HG03108 (cell line): Measurements from ENCODE around the gene SLC29A2.

Experiments
- ATAC-seq: cut with Tn5 transposase; IDR thresholded peaks from one replicate; pipeline ENCODE4 v1.9.1; 2021; ENCODE audit warnings: moderate library complexity; ENCODE audit not compliant: unreplicated experiment

The SLC29A2 gene, protein sequence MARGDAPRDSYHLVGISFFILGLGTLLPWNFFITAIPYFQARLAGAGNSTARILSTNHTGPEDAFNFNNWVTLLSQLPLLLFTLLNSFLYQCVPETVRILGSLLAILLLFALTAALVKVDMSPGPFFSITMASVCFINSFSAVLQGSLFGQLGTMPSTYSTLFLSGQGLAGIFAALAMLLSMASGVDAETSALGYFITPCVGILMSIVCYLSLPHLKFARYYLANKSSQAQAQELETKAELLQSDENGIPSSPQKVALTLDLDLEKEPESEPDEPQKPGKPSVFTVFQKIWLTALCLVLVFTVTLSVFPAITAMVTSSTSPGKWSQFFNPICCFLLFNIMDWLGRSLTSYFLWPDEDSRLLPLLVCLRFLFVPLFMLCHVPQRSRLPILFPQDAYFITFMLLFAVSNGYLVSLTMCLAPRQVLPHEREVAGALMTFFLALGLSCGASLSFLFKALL

DNA sequence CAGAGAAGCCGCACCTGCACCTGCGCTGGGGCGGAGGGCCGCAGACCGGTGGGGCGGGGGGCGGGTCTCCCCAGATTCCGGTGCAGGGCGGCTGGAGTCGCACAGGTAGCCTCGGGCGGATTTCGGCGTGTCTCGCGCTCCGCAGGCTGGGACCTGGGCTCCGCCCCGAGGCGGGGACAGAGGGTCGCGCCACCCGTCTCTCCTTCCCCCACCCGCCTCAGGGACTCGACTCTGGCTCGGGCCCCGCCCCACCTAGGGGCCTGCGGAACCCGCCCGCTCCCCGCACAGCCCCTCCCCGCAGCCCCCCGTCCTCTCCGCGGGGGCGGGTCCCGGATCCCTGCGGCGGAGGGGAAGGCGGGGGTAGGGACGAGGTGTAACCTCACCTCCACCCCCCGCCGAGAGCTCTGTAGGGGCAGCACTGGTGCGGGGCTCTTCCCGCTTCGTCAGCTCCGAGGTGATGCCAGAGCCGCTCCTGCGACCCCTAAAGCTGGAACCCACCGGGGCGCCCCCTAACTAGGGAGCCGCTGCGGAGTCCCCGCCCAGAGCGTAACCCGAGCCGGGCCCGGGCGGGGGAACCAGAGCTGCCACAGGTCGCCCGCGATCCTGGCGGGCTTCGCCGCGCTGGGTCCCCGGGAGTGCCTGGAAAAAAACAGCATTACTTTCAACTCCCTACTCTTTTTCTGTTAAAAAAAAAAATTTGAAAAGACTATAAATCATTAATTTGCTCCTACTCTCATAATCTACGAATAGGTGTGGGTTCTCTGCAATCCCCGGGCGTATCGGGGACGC, at the start of gene SLC29A2:
SLC29A2 (minus strand) TSS at position 134 of the 789 bp plus-strand sequence. CDS start 169 bp downstream, outside the sequence.
- ATAC-seq: peak; percentile 75

DNA sequence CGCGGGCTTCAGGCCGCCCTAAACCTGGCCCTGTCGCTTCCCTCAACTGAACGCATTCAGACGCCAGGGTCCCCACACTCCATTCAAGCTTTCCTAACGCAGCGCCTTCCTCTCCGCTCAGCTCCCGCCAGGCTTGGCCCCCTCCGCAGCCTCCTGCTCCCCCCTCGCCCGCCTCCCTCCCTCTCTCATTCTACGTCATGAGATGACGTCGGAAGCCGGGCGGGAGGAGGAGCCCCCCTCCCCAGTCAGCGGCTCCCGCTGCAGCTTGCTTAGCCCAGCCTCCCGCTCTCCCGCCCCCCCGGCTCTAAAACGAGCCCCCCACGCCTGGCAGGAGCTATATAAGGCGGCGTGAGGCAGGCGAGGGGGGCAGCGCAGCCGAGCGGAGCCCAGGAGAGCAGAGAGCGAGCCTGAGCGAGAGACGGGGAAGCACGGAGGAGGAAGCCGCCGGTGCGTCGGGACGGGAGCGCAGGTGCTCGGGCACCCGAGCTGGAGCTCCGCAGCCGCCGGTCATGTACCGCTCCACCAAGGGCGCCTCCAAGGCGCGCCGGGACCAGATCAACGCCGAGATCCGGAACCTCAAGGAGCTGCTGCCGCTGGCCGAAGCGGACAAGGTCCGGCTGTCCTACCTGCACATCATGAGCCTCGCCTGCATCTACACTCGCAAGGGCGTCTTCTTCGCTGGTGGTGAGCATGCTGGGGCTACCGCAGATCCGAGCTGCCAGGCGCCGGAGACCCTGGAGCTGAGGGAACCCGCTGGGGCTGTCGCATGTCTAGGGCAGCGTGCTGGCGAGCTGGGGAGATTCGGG, 49.3 kb upstream of the SLC29A2 start, which contains the start of gene NPAS4:
NPAS4 (plus strand) TSS at position 365 of the 806 bp plus-strand sequence; CDS start at position 510, 145 bp downstream.
- ATAC-seq: no peak

DNA sequence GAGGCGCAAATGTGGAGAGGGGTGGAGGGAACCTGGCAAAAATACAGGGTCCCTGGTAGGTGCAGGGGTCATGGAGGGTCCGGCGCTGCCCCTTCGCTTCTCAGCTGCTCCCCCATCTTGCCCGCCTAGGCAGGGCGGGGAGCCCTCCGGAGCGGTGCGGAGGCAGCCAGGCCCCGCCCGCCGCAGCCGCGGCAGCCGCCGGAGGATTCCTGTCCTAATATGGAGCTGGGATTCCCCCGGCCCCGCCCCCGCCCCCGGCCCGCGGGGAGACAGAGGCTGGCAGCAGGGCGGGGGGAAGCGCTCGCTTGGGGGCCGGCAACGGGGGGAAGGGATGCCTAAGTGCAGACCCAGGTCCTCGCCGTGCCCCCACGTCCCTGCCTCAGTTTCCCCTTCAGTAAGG, 48.3 kb upstream of the SLC29A2 start:
- ATAC-seq: no peak

DNA sequence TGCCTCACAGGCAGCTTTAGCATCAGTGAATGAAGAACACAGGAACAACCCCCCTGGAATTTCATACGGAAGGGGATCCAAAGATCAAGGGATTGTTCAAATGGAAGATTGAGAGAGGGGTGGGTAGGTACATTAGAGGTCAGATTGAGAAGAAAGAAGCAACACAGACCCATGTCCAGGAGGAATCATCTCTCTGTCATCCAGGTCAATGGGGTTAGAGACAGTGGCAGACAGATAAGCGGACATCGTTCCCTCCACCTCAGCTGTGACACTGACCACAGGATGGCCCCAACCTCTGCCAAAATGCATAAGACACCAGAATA, 47.4 kb upstream of the SLC29A2 start:
- ATAC-seq: no peak

DNA sequence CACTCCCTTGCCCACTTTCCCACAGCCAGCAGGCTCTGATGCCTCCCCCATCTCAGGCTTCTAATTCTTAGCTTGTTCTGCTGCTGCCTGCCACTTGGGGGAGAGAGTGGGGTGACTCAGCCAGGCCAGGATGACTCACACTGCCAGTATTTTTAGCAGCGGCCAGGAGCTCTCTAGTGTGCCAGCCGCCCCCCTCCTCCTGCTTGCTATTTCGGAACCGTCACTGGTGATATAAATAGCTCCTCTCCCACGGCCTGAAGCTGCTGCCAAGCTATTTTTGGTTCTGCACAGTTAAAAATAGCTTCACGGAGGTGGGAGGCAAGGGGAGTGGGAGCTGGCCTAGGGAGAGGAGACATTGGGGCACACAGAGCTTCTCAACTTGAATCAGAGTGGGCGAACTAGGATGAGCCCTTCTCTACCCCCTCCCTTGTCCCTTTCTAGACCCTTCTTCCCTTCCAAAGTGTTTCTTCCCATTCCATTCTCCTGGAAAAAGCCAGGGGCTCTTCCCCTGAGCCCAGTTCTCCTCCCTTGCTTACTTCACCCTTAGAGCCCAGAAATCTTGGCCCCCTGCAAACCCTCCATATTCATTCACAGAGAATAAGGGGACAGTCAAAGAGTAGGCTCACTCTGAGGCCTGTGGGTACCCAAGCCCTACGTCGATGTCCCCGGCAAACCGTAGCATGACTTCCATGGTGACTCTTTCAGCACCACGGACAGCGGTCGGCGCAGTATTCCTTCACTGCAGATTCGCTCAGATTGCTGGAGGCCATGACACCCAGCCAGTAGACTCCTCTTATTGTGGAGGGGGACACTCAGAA, 46.8 kb upstream of the SLC29A2 start:
- ATAC-seq: no peak

DNA sequence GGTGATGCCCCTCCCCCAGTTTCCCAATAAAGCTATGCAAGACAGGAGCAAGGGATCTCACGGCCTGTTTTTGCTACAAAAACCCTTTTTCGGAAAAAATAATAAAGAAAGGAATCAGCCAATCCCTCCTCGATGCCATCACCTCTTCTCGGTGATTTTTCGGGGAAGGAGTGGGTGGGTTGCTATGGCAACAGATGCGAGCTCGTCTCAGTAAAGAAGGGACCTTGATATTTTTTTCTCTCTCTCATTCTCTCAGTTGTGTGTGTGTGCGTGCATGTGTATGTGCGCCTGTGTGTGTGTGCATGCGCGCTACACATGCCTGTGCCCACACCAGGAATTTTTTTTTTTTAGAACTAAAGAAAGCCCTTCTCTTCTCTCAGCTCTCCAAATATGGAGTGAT, 45.4 kb upstream of the SLC29A2 start:
- no peak for ATAC-seq

DNA sequence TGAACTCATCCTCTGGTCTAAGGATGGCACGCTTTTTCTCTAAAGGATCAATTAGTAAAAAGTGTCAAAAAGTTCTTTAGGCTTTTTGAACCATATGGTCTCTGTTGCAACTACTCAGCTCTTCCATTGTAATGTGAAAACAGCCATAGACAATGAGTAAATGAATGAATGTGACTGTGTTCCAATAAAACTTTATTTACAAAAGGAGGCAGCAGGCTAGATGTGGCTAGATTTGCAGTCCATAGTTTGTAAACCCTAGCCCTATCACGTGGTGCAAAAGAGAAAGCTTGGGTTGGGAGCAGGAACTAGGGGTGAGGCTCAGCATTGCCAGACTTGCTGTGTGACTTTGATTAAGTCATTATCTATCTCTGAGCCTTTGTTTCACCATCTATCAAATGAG, 43.9 kb upstream of the SLC29A2 start:
- ATAC-seq: no peak

DNA sequence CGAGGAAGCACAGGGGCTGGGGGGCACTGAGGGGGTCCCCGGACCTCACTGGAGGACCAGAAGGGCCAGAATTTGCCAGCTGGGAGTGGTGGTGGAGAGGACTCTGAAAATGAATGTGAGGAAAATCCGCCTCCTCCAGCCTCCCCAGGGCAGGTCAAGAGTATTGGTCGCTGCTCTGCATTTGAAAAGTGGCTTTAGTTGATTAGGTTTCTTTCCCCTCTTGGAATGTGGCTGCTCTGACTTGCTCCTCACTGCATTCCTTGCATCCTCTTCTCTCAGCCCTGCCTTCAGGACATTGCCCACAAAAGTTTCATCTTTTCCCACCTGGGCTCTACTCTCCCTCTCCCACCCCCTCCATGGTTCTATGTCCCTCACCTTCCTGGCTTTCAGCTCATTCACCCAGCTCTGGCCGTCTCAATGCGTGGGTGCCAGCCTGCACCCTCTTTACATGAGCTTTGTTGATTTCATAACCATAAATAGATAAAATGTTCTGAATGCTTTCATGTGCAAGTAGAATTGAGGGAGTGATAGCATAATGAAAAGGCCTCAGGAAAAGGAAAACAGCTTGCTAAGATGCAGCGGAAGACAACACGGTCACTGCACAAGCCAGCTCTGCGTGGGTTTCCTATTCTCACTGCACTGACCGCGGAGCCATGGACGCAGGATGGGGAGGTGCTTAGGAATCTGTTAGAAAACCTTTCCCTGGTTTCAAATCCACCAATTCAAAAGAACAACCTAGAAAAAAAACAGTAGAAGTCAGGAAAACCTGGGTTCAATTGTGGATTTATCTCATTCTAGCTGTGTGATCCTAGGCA, 42.8 kb upstream of the SLC29A2 start:
- ATAC-seq: no peak

DNA sequence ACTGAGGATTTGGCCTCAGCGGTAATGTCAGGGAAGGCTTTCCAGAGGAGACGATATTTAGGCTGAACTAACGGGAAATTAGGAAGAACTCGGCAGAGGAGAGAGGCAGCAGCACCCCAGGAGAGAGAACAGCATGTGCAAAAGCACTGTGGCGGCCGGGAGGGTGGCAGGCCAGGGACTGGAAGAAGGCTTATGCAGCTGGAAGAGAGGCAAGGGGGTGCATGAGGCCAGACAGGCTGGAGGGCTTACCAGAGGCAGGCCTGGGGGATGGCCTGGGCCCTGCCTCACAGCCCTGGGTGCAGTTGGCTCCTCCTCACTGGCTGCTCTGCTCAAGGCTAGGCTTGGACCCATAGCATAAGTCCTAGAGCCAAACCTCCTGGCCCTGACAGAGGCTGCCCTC, 41.6 kb upstream of the SLC29A2 start:
- no peak for ATAC-seq

DNA sequence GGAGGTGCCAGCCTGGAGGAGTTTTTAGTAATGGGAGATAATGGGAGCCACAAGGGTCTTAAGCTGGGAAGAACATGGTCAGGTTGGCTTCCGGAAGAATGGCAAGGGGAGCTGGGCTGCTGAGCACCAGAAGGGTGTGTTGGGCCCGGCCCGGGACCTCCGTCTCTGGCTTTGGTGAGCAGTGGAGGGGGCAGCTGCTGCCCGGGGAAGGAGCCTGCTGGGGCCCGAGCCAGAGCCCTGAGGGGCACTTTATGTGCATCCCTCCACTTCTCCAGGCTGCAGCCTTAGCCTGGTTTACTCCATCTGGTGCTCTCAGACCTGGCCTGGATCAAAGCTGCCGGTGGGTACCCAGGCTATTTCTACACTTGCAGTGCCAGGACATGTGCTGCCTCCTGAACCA, 40.5 kb upstream of the SLC29A2 start:
- no peak for ATAC-seq

DNA sequence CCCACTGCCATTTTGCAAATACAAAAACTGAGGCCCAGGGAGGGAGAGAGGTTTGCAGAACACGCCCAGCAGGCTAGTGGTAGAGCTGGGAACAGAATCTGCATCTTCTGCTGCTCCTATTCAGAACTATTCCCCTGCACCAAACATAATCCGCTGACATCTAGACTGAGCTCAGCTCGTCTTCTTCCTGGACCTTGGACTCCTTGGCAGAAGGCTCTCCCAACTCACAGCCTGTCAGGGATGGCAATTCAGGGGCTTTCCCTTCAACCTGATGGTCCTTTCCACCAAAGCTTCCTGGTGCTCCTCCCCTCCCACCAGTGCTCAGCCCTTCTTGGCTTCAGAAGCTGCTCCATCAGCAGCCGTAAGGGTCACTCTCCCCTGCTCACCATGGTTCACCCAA, 39.8 kb upstream of the SLC29A2 start:
- ATAC-seq: no peak

DNA sequence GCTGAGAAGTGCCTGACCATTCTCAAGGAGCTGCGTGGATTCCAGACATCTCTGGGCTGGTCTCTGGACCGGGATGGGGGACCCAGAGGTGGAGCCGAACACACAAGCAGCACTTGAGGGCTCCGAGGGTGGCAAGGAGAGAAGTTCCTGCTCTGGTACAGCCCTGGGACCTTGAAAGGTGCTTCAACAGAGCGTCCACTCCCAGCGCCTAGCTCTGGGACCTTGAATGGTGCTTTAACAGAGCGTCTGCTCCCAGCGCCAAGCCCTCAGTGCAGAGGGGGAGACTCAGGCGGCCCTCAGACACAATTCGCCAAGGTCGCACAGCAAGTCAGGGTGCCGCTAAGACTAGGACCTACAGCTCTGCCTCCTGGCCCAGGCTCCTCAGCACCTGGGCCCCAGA, 38.6 kb upstream of the SLC29A2 start:
- ATAC-seq: no peak

DNA sequence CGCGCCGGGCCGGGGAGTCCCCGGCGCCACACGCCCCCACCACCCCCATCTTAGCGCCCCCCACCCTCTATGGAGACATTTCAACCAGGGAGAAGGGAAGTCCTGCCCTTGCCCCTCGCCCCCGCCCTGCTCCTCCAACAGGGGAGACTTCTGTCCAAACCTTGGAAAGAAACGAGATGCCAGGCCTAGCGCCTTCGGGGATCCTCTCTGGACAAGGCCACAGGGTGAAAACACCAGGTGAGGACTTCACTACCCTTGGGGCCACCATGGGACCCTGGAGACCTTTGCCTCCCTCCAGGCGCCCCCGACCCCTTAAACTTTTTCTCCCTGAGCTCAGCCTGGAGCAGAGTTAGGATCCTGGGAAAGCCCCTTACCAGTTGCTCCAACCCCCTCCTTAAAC, 37.7 kb upstream of the SLC29A2 start:
- no peak for ATAC-seq

DNA sequence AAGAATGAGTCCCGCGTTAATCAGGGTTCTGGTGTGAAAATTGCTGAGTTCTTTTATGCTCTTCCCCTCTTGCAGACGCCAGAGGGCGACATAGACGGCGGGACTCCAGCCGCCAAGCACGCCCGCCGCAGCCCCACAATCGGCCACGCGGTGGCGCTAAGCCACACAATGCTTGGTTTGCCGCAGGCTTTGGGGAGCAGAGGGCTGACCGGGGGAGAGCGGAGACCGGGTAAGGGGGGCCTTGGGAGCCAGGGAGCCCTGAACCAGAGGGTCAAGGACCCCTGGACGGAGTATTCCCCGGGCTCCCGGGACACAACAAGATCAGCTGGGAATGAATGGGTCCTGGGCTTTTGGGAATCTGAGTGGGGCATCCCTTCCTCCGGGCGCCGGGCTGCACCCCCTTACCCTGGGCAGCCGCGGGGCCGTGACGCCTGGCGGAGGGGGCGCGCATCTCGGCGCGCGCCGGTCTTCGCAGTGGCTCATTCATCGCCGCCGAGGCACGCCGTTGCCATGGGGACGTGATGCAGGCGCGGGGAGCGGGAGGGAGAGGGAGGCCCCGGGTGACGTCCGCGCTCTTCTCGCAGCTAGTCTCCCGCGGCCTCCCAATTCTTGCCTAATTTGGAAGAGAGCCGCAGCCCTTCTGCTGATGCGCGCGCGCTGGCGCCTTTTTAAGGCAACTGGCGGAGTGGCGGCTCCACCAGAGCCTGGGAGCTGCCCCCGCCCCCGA, 37.1 kb upstream of the SLC29A2 start:
- ATAC-seq: no peak

DNA sequence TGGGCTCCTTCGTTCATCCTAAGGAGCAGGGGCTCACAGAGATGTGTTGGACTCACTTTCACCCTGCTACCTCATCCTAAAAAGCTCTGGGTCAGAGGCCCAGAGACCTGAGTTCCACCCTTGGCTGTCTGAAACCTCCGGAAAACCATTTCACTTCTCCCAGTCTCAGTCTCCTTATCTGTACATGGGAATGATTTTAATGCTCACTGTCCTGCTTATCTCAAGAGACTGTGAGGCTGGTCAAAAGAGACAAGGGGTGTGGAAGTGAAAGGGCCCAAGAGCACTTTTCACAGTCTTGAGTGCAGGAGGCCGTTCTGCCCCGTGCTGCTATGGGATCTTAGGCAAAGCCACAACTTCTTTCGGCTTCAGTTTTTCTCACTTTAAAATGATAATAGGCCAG, 36.1 kb upstream of the SLC29A2 start:
- no peak for ATAC-seq

DNA sequence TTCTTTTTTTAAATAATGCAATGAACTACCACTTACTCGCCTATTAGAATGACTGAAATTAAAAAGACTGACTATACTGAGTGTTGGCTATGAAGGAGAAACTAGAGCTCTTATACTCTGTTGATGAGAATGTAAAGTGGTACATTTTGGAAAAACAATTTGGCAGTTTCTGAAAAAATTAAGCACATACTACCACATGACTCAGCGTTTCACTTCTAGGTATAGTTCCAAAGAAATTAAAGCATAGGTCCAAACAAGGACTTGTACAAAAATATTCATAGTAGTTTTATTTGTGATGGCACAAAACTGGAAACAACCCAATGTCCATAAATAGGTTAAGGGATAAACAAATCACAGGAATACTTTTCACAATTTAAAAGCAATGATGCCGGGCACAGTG, 22.4 kb upstream of the SLC29A2 start:
- no peak for ATAC-seq

DNA sequence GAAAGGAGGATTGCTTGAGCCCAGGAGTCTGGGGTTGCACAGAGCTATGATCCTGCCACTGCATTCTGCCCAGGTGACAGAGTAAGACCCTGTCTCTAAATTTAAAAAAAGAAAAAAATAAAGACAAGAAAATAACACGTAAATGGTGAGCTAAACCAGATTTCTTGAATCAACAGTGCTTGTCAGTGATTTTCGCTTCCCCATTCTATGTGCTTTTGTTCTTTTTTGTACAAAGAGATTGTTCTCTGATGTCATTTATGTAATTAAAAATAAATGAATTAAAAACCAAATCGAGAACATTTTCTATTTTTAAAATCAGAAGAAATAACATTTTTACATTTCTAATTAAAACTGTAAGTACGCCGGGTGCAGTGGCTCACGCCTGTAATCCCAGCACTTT, 19.8 kb upstream of the SLC29A2 start:
- ATAC-seq: no peak

DNA sequence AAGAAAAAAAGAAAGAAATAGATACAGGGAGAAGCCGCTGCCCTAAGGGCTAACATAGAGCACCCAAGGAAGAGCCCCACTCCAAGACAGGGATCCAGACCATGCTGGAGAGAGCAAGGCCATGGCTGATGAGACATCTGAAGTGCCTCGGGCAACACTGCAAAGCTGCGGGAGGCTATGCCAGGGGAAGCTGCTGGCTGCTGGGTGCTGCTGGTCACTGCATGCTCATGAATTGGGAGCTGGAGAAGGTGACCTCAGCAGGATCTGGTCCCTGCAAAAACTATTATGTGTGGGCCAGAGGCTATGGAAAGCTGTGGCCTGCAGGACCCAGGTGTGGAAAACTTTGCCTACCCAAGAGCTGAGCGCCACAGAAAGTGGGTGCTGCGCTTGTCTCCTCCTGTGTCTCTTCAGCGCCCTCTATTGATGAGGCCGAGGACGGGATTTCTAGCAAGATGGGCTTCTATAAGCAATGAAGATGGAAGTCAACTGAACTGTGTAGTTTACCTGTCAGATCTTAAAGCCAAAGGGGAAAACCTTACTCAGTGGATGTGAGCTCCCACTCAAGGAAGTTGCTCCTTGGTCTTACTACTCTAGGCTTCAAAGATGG, 17.3 kb upstream of the SLC29A2 start:
- no peak for ATAC-seq
